Pons (tissue), 1 donor: ENCODE measurements around the gene RTRAF.
A peak's percentile ranks its signal among the peaks of the same experiment; 100 is the strongest.

Experiments
- DNase-seq: peaks from one replicate; pipeline ENCODE4 v3.0.0-alpha.2; 2016; ENCODE audit warnings: low spot score

RTRAF gene

GRCh38 chr14:52049721-52050588, 60.6 kb downstream of the RTRAF start:
- DNase-seq = no peak

- no peak for DNase-seq
Measured at GRCh38 chr14:52051251-52051650, 61.9 kb downstream of the RTRAF start.

GRCh38 chr14:52051871-52052270, 62.5 kb downstream of the RTRAF start:
- DNase-seq = no peak

- DNase-seq = no peak
Measured at GRCh38 chr14:52052288-52052943, 63.1 kb downstream of the RTRAF start.

- DNase-seq = no peak
Measured at GRCh38 chr14:52053044-52053443, 63.7 kb downstream of the RTRAF start.

- no peak for DNase-seq
Measured at GRCh38 chr14:52054678-52055077, 65.3 kb downstream of the RTRAF start.

- no peak for DNase-seq
Measured at GRCh38 chr14:52055167-52055566, 65.8 kb downstream of the RTRAF start.

GRCh38 chr14:52058341-52058740, 69.0 kb downstream of the RTRAF start:
- DNase-seq = no peak

- peak; percentile 35 for DNase-seq
Measured at GRCh38 chr14:52059649-52060048, 70.3 kb downstream of the RTRAF start.

- no peak for DNase-seq
Measured at GRCh38 chr14:52060080-52060479, 70.7 kb downstream of the RTRAF start.
